ENCODE data around the gene CHRNB2. TPM values are rescaled to one million over a fixed set of nuclear protein-coding genes. Genes with fewer than 3 reads are reported as not detected.

The CHRNB2 gene
- total RNA-seq, 1 donor from 2014 or later: under 0.01 TPM

DNA sequence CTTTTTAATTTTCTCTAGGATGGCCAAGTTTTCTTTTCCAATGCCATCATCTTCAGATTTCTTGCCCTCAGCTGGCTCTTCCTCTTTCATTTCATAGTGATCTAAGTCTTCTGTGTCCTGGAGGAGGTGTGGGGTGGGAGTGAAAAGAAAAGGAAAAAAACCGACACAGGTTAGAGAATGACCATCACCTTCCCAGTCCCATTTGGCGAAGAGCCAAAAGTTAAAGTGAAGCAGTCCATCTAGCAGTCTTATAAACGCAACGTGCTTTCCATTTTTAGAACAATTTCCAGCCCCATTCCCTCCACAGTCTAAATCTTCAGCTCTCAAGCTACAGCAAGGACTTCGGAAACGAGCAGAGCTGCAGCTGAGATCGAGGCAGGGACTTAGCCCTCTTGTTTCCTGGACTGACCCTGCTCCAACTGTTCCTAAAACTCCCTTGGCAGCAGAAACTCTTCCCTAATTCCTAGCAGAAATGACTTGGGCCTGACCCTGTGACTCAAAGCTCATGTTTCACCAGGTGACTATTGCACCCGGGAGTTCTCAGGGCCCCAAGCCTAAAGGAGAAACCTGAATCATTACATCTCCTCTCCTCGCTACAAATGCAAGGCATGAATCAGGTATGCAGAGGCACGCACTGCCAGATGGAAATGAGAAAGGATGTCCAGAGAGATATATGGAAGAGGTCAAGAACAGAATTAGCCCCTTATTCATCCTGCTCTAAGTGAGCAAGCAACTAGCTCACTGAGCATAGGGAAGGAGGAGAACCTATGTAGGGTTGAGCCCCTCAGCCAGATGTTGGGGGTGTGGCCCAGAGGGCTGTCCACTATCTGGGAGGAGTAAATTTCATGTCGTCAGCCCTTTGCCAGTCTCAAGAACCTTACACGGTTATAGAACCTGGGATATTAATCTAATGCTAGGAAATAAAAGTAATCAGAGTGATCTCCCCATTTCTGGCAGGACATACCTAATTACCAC lies 14.2 kb upstream of the CHRNB2 start:
- DNase-seq: no peak

DNA sequence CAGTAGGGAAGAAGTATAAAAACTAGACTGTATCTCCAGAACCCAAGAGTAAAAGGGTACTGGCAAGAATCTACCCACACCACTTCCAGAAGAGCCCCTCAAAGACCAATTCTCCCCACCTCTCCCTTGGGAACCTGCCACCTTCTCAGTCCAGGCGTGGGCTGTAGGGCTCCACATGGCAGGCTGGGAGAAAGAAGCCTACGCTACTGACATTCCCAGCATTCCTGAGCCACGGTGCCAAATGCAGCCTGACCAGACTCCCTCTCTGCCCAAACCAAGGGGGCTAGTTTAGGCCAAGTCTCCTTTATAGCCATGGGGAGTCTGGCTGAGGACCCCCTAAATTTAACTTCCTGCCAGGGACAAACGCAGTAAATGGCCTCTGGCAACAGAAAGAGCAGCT lies 11.2 kb upstream of the CHRNB2 start:
- peak; percentile 53 for DNase-seq

DNA sequence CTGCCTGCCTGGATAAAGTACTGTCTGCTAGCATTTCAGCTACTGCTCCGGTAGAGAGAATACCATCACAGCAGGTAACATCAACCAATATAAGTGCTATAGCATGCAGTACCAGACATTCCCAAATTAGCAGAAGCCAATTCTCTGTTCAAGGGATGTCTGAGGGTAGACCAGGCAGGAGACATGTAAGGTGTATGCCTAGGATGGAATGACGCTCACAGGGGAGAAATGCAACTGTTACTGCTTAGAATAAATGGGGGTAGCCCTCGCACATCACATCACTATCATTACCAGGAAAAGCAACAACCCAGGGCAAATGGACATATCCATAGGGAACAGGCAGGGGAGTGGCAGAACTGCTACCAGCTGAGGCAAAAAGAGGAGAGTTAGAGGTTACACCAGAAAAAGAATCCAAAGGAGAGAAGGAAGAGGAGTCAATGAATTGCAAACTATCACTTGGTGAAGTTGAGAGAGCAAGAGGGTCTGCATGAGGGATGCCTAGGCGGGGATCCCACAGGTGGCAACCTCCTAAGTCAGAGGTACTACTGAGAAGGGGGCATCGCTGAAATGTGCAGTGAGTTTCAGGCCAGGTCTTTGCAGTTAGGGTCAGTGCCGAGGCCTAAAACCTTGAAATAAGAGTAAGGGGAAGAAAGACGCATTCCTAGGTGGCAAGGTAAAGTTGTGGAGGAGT lies 10.2 kb upstream of the CHRNB2 start:
- peak; percentile 15 for DNase-seq

DNA sequence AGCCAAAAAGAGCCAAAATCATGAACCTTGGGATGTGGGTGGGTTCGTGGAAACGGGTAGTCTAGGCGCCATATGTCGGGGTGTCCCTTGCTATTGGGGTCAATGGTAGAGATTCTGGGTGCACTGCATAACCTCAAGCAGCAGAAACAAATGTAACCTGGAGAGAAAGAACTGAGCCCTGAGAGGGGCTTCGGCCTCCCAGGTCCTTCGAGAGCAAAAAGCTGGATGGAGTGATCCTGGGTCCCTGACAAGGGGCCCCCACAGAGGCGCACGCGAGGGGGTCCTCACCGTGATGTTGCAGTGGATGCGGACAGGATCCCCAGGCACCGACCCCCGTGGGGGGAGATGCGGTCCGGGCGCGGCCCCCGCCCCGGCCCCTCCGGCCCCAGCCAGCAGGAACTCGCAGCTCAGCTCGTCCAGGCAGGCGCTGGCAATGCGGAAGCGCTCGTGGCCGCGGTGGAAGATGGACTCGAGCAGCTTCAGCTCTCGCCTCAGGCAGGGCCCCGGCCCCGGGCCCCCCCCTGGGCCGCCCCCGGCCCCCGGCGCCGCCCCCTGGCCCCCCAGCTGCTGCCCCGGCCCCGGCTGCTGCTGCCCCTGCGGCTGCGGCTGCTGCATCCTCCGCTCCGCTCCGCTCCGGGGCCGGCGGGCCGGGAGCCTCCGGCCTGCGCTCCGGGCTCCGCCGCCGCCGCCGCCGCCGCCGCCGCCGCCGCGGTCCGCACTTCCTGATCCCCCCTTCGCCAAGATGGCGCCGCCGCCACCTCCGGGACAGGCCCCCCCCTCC lies 9.4 kb upstream of the CHRNB2 start, which contains the start of gene UBE2Q1:
Gene UBE2Q1 (minus strand): TSS at position 724 of the 781 bp plus-strand sequence. CDS start 109 bp downstream, at position 615.
- DNase-seq: peak; percentile 54

DNA sequence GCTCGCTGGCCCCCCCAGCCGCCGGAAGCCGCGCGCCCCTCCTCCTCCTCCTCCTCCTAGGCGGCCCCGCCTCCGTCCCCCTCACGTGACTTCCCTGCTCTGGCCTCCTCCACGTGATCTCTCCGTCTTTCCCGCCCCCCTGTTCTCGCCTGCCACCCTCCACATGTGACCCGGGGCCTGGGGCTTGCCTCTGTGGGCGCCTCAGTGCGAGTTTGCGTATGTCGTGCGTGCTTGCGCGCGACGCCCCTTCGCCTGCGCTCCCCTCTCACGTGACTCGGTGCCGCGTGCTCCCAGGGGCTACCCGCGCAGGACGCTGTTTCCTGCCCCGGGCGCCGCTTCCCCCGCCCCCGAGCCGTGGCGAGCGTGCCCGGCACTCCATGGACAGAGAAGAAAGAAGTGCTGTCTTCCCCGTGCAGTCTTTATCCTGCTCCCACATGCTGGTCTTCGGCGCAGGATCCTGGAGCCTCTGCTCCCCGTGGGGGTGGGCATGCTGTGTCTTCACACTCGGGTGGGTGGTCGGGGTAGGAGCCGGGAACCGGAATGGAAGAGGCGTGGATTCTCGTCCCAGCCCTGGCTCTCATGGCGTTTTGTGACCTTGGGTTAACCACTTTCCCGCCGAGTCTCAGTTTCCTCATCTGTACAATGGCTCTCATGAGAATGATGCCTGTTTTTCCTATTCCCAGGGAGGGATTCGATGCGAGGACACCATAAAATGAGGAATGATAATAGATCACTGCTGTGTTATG lies 8.7 kb upstream of the CHRNB2 start:
- peak; percentile 99 for DNase-seq

DNA sequence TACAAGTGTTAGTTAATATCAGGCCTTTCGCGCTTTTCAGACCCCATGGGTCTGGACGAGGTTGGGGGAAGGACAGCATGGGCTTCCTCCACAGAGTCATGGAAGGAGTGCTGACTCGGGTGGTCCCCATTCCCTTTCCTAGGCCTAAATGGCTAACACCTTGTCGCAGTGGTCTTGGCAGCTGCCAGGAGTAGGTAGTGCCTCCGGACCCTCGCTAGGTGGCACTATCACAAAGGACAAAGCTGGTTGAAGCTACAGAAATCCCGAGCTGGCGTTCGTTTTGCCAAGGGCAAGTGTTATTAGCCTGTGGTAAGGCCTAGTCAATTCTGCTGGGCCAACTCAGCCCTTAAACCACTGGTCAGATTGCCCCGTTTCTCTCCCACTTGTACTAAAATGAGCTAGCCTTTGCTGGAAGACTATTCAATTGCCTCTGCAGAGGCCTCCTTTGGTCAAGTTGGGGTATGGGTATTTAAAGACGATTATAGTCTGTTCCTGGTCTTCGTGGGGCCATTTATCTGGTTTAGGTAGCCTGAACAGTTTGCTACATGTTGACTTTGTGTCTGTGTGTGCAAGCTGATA lies 8.0 kb upstream of the CHRNB2 start:
- DNase-seq: peak; percentile 97

DNA sequence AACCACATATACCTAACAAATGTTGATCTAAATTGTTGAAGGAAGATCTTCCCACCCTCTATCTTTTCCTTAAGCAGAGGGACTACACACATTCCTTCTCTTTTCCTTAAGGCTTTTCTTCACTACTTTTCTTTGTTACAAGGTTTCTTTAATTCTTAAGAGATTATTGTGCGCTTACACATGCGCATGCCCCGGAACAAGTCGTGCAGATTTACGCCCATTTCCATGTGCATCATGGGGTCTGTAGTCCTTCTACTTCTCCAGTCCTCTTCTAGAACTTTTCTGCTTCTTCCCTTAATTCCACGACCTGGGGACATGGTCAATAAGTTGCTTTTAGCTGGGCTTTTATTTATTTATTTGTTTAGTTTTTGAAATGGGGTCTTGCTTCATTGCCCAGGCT lies 1.7 kb upstream of the CHRNB2 start:
- no peak for DNase-seq

DNA sequence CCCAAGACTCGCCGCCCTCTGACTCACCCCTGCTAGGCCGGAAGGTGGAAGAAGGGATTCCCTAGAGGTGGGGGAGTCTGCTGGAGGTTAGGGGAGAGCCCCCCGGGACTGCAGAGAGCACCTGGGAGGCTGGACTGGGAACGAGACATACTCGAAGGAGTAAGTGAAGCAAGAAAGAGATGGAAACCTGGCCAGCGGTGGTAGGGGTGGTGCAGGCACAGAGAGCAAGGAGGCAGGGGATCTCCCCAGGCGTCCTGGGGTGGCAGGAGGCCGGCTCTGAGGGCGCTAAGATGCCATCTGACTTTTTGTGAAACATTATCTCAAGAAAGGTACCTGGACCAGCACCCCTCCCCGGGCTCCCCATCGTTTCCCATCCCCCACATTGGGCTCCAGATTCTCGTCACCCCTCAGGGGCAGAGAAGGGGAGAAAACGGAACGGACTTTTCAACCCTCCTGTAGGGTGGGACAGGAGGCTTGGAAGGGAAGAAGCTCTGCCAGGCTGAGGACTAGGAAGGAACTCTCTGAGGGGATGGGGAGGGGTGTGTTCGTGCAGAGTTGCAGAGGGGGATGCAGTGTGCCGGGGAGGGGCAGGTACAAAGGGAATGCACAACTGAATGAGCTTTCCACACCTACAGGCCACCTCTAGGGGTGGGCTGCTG lies 708 bp downstream of the CHRNB2 start:
- no peak for DNase-seq

DNA sequence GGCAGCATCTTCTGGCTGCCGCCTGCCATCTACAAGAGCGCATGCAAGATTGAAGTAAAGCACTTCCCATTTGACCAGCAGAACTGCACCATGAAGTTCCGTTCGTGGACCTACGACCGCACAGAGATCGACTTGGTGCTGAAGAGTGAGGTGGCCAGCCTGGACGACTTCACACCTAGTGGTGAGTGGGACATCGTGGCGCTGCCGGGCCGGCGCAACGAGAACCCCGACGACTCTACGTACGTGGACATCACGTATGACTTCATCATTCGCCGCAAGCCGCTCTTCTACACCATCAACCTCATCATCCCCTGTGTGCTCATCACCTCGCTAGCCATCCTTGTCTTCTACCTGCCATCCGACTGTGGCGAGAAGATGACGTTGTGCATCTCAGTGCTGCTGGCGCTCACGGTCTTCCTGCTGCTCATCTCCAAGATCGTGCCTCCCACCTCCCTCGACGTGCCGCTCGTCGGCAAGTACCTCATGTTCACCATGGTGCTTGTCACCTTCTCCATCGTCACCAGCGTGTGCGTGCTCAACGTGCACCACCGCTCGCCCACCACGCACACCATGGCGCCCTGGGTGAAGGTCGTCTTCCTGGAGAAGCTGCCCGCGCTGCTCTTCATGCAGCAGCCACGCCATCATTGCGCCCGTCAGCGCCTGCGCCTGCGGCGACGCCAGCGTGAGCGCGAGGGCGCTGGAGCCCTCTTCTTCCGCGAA lies 3.8 kb downstream of the CHRNB2 start:
- DNase-seq: no peak

DNA sequence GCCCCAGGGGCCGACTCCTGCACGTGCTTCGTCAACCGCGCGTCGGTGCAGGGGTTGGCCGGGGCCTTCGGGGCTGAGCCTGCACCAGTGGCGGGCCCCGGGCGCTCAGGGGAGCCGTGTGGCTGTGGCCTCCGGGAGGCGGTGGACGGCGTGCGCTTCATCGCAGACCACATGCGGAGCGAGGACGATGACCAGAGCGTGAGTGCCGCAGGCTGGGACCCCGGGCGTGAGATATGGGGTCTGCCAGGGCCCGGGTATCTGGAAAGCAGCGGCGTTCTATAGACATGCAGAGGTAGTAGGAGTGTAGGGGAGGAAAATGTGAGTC lies 4.3 kb downstream of the CHRNB2 start:
- DNase-seq: no peak

DNA sequence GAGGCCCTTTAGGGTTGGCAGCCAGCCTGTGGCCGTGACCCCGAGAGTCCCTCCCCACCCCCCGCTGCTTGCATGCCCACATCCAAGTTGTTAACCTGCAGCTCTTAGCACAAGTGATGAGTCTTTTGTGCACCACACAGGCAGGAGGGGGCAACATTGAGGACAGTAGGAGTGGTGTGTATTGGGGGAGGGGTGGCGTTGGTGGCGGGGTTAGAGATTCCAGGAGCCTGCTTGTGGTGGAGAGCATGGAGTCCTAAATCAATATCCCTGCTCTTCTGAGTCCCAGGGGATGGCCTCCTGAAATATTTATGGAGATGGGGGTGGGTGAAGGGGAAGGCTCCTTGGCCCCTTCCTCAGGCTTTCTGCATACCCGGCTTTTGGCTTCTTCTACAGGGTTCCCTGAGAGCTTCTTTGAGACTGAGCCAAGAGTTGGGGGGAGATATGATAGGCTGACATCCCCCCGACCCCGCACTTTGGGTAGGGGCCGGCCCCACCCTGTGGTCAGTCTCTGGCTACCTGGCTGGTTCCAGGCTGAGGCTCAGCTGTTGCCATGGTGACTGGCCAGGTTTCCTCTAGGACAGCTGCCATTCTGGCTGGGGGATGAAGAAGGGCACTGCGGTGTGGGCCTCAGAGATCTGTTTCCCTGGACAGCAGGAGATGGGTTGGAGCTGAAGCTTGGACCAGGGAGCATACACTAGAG lies 5.0 kb downstream of the CHRNB2 start:
- no peak for DNase-seq

DNA sequence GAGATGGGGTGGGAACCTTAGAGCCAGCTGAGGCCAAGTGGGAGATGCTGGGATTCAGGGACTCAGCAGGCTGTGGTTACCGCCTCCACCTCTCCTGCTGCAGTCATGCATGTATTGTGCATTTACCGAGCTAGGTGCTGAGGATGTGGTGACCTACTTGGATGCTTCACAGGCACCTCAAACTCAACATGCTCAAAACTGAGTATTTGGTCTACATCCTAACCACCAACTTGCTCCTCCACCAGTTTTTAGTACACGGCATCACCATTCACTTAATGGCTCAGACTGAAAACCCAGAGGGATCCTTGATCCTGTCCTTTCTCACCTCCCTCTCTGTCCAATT lies 5.6 kb downstream of the CHRNB2 start:
- no peak for DNase-seq

DNA sequence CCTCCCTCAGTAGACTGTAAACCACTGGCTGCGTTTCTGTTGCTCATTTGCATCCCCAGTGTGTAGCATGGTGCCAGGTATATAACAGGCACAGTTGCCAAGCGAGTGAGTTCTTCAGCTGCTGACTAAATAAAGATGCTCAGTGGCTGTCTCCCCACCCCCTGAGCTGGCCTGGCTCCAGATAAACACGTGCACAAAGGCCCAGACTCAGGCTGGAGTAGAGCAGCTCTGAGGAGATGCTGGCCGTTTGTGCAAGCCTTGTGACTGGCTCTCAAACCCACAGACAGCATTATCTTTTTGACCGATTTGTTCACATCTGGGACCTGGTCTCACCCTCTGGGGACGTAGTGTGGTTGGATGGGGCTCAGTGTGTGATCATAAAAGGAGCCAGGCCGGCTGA lies 7.1 kb downstream of the CHRNB2 start:
- no peak for DNase-seq

DNA sequence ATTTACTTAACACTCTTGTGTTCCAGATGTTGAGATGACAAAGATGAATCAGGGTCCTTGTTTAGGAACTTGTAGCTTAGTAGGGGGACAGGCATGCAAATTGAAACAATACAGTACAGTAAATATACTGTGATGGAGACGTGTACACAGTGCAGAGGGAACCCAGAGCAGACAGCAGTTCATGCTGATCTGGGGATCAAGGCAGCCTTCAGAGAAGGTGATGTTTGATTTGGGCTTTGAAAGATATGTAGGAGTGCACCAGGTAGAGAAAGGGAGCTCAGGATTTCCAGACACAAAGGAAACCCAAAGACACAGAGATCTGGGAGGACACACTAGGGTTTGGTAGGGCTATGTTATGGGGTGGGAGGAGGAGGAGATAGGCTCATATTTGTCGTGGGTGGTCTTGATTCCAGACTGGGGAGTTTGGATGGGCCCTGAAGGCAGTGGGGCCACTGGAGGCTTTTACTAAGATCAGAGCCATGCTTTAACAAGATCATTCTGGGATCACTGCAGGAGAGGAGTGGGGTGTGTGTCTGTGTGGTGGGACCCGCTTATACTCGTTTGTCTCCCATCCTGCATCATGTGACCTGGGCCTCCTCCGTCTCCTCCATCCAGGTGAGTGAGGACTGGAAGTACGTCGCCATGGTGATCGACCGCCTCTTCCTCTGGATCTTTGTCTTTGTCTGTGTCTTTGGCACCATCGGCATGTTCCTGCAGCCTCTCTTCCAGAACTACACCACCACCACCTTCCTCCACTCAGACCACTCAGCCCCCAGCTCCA lies 7.8 kb downstream of the CHRNB2 start:
- no peak for DNase-seq

DNA sequence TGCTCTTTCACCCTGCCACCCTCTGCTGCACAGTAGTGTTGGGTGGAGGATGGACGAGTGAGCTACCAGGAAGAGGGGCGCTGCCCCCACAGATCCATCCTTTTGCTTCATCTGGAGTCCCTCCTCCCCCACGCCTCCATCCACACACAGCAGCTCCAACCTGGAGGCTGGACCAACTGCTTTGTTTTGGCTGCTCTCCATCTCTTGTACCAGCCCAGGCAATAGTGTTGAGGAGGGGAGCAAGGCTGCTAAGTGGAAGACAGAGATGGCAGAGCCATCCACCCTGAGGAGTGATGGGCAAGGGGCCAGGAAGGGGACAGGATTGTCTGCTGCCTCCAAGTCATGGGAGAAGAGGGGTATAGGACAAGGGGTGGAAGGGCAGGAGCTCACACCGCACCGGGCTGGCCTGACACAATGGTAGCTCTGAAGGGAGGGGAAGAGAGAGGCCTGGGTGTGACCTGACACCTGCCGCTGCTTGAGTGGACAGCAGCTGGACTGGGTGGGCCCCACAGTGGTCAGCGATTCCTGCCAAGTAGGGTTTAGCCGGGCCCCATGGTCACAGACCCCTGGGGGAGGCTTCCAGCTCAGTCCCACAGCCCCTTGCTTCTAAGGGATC lies 8.5 kb downstream of the CHRNB2 start:
- no peak for DNase-seq

DNA sequence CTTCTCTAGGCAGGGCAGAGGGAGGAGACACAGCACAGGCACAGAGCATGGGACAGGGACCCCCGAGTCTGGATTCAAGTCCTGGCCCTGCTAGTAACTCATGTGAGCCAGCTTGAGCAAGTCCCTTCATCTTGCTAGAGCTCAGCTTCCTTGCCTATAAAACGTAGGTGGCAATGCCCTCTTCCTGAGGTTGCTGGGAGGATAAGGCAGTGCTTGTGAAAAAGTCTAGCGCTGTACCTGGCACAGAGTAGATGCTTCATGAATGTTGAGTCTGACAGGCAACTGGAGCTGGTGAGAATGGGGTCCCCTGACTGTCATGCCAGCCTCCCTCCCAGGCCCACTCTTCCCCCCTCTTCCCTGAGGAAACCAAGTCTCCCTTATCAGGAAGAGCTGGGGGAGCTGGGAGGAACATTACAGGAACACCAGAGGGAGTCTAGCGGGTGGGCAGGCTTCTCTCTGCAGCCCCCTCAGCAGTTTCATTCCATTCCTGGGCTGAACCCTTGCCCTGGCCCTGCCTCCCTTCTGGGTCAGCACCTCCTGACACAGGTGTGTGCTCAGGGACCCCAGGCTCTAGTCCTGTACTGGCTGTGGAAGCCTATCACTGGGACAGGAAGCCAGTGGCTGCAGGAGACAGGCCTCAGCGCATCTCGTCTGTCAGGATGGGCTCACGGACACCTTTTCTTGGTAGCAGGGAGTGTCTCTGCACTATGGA lies 9.9 kb downstream of the CHRNB2 start:
- DNase-seq: no peak

DNA sequence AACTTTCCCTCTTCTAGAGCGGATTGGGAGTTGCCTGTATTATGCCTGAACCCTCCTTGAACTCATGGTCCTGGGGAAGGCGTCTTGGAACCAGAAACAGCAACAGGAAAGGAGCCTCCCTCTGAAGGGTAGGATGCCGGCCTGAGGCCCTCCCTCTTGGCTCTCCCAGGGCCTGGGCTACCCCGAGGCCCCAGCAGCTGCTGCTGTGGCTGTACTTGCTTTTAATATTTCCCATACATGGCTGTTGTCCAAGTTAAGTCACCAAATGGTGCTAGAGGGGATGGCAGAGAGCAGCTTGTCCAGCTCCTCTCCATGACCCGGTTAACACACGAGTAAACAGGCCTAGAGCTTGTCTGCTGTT lies 10.5 kb downstream of the CHRNB2 start:
- no peak for DNase-seq

DNA sequence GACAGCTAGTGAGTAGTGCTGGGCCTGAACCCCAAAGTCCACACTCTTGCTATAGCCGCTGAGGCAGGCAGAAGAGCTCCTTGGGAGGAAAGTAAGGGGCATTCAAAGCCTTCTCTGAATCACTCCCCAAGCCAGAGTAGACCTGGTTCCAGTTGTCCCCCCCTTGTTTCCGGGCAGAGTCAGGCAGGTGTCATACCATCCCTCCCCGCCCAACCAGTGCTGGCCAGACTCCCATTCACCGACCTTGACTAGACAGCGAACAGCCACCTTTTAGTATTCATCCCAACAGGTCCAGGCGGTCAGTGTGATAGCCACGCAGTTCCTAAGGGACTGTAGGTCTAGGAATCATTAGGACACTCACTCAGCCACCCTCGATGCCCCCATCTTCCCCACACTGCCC lies 11.8 kb downstream of the CHRNB2 start:
- no peak for DNase-seq
